ENCODE data around the gene NPFFR1.

- TF ChIP-seq CTCF (IDR thresholded peaks at IDR 0.05) (no peak), POLR2A (IDR thresholded peaks at IDR 0.05) (no peak), POLR2AphosphoS5 (IDR thresholded peaks at IDR 0.05; ENCODE audit: insufficient read depth in 1 of 2, low read depth in 1 of 2) (no peak)
Measured at GRCh38 chr10:70284542-70285475, 1.0 kb upstream of the NPFFR1 start.
